Measurements from ENCODE around the gene EIF5B. TPM values are rescaled to one million over a fixed set of nuclear protein-coding genes. Genes with fewer than 3 reads are reported as not detected.

EIF5B gene
- total RNA-seq, 4 donors from 2014 or later: 19.4 to 40.7 (median 30.0) TPM

DNA sequence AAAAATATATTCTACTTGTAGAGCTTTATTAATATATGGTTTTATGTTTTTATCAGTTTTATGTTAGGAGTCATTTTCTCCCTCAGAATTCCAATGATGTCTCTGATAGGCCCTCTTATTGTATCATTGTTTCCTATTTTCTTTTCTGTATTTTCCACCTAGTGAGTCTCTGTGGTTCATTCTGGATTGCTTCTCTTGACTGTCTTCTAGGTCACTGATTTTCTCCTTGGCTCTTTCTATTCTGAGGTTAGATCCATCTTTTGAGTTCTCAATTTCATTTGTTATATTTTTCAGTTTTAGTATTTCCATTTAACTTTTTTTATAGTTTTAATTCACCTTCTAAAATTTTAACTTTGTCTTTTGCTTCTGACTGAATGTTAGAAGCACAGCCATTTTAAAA, 37.6 kb downstream of the EIF5B start:
- TF ChIP-seq, protein P1, sequence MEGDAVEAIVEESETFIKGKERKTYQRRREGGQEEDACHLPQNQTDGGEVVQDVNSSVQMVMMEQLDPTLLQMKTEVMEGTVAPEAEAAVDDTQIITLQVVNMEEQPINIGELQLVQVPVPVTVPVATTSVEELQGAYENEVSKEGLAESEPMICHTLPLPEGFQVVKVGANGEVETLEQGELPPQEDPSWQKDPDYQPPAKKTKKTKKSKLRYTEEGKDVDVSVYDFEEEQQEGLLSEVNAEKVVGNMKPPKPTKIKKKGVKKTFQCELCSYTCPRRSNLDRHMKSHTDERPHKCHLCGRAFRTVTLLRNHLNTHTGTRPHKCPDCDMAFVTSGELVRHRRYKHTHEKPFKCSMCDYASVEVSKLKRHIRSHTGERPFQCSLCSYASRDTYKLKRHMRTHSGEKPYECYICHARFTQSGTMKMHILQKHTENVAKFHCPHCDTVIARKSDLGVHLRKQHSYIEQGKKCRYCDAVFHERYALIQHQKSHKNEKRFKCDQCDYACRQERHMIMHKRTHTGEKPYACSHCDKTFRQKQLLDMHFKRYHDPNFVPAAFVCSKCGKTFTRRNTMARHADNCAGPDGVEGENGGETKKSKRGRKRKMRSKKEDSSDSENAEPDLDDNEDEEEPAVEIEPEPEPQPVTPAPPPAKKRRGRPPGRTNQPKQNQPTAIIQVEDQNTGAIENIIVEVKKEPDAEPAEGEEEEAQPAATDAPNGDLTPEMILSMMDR (IDR thresholded peaks at IDR 0.05): no peak
- TF ChIP-seq POLR2A (IDR thresholded peaks at IDR 0.05): no peak
- DNase-seq: no peak
- no peaks in the 10 kb centered on the region for H3K4me1 ChIP-seq
- no peaks in the 10 kb centered on the region for H3K9me3 ChIP-seq
- no peak overlapping the region for H3K4me3 ChIP-seq
- H3K27me3 ChIP-seq: no peaks in the 10 kb centered on the region
- peaks cover 0 to 98% (median 19%) of the 10 kb centered on the region in 3 donors for H3K36me3 ChIP-seq
- intact Hi-C loops (cut with DNase I): no loop called here
- no peak overlapping the region for H3K27ac ChIP-seq

DNA sequence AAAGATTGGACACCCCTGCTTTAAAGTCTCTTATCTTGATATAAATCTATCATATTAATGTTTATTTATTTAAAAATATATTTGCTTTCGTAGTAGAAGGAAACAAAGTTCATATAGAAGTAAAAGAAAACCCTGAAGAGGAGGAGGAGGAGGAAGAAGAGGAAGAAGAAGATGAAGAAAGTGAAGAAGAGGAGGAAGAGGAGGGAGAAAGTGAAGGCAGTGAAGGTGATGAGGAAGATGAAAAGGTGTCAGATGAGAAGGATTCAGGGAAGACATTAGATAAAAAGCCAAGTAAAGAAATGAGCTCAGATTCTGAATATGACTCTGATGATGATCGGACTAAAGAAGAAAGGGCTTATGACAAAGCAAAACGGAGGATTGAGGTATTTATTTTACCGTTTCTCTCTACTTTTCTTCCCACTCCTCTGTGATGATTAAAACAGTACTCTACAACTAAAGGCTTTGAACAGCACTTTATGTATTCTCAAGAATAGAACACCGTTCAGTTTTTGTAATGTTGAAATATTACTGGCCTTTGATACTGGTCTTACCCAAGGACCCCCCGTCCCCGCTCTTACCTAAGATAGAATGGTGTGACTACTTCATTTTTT, 39.2 kb downstream of the EIF5B start:
- no peak for DNase-seq
- Histone ChIP-seq H3K4me1 (no peaks in the 10 kb centered on the region), H3K4me3 (no peak overlapping the region), H3K27ac (no peak overlapping the region), H3K9me3 (no peaks in the 10 kb centered on the region), H3K36me3 (peaks cover 0 to 98% (median 14%) of the 10 kb centered on the region in 3 donors), H3K27me3 (no peaks in the 10 kb centered on the region)
- TF ChIP-seq, protein P1 (IDR thresholded peaks at IDR 0.05): no peak
- no peak for TF ChIP-seq POLR2A (IDR thresholded peaks at IDR 0.05)
- 84% methylated on average over 7 of the region's 7 CpGs for WGBS, 2 donors
- intact Hi-C loops (cut with DNase I): no loop called here

GRCh38 chr2:99377879-99378278, 40.7 kb downstream of the EIF5B start:
- intact Hi-C loops (cut with DNase I): no loop called here
- H3K36me3 ChIP-seq: peaks cover 0 to 98% (median 14%) of the 10 kb centered on the region in 3 donors
- DNase-seq: no peak

DNA sequence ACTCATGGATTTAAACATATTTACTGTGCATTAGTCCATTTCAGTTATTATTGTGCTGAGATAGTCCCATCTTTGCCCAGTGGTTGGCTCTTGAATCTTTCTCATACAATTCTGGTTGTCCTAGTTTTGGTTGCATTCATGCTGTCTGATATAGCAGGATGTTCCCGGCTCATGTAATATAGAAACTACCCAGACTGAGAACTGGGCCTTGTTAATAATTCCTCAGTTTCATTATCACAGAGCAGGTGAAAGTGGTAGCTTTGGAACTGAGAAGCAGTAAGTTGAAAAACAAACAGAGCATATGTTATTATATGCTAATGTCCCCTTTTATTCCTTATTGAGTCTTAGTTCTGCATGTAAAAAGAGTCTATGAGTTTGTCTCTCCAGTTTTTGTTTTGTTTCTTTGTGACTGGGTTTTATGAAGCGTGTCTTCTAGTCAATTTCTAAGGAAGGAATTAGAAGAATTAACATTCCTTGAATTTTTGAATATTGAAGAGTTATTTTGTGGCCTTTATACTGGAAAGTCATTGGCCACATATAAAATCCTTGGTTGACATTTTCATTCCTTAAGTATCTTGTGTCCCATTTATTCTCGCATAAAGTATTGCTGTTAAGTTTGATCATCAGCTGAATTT, 43.3 kb downstream of the EIF5B start:
- intact Hi-C loops (cut with DNase I): no loop called here
- Histone ChIP-seq H3K9me3 (no peaks in the 10 kb centered on the region), H3K27me3 (no peaks in the 10 kb centered on the region), H3K27ac (no peak overlapping the region), H3K4me3 (no peak overlapping the region), H3K36me3 (peaks cover 0 to 97% (median 22%) of the 10 kb centered on the region in 3 donors), H3K4me1 (no peaks in the 10 kb centered on the region)
- DNase-seq: no peak
- TF ChIP-seq, protein P1 (IDR thresholded peaks at IDR 0.05): no peak
- TF ChIP-seq POLR2A (IDR thresholded peaks at IDR 0.05): no peak
- 81 to 95% methylated on average over 3 of the region's 3 CpGs for WGBS, 2 donors

More at GRCh38 chr2:99377879-99378278, 40.7 kb downstream of the EIF5B start:
- WGBS, 2 donors: 88 to 96% methylated on average over 1 of the region's 1 CpG
- Histone ChIP-seq H3K27me3 (no peaks in the 10 kb centered on the region), H3K4me1 (no peaks in the 10 kb centered on the region), H3K9me3 (no peaks in the 10 kb centered on the region), H3K27ac (no peak overlapping the region), H3K4me3 (no peak overlapping the region)
- TF ChIP-seq, protein P1 (IDR thresholded peaks at IDR 0.05): no peak
- no peak for TF ChIP-seq POLR2A (IDR thresholded peaks at IDR 0.05)

DNA sequence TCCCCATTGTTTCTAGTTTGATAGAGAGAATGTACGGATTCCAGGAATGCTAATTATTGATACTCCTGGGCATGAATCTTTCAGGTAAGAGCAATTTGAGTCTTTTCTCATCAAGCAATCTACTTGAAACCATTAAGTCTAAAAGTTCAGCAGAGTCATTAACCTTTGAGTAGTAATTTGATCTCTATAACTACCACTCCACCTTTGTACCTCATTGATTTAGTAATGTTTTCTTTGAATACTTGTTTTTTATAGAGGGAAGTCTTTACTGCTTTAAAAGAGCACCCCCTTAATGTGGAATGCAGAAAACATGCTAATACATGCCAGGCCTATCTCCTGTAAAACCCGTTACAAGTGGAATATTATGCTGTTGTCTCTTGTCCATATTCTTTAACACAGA, 45.0 kb downstream of the EIF5B start:
- H3K27ac ChIP-seq: no peak overlapping the region
- no peak for DNase-seq
- intact Hi-C loops (cut with DNase I): no loop called here
- no peaks in the 10 kb centered on the region for H3K27me3 ChIP-seq
- no peak for TF ChIP-seq POLR2A (IDR thresholded peaks at IDR 0.05)
- TF ChIP-seq, protein P1 (IDR thresholded peaks at IDR 0.05): no peak
- no peaks in the 10 kb centered on the region for H3K4me1 ChIP-seq
- no peaks in the 10 kb centered on the region for H3K9me3 ChIP-seq
- WGBS, 2 donors: 83 to 100% methylated on average over 2 of the region's 2 CpGs
- peaks cover 0 to 84% (median 16%) of the 10 kb centered on the region in 3 donors for H3K36me3 ChIP-seq
- no peak overlapping the region for H3K4me3 ChIP-seq

Measured in esophagus squamous epithelium (tissue), 5 donors.